Measurements from ENCODE around the gene REXO4. TPM values are rescaled to one million over a fixed set of nuclear protein-coding genes. Genes with fewer than 3 reads are reported as not detected.
A peak's percentile ranks its signal among the peaks of the same experiment; 100 is the strongest.

Gene REXO4
- total and polyA plus RNA-seq, 9 of the 15 experiments (the other 6 are each of a cell fraction or from before 2014, with no cell fraction given): 3.4 to 72.9 (median 31.1) TPM

- no peaks in the 10 kb centered on the region for H3K9me1 ChIP-seq (ENCODE audit: control insufficient read depth, insufficient read depth, low read length)
- intact Hi-C loops (cut with micrococcal nuclease): no loop called here
- in situ Hi-C loops (cut with MboI): no loop called here
- ATAC-seq: no peak
- POLR2A ChIA-PET: interaction anchor here (2.3 to 2.9 kb wide), 2 partner anchors 10 to 11 kb away, joined by 7 to 13 read pairs; partner anchors contain the start of gene STKLD1
- no peak overlapping the region for H3K4me3 ChIP-seq
- CTCF ChIA-PET (ENCODE audit: low intra/inter-chr PET ratio): no interaction called here
- no peaks in the 10 kb centered on the region; the same call in 1 of the 2 replicates for H4K20me1 ChIP-seq (replicated peaks; ENCODE audit: control insufficient read depth, insufficient read depth, low read length)
- no peak overlapping the region for H3K9ac ChIP-seq (ENCODE audit: insufficient read depth in 1 of 2, low read depth in 2 of 2, low read length in 2 of 2)
- TF ChIP-seq, protein P1, sequence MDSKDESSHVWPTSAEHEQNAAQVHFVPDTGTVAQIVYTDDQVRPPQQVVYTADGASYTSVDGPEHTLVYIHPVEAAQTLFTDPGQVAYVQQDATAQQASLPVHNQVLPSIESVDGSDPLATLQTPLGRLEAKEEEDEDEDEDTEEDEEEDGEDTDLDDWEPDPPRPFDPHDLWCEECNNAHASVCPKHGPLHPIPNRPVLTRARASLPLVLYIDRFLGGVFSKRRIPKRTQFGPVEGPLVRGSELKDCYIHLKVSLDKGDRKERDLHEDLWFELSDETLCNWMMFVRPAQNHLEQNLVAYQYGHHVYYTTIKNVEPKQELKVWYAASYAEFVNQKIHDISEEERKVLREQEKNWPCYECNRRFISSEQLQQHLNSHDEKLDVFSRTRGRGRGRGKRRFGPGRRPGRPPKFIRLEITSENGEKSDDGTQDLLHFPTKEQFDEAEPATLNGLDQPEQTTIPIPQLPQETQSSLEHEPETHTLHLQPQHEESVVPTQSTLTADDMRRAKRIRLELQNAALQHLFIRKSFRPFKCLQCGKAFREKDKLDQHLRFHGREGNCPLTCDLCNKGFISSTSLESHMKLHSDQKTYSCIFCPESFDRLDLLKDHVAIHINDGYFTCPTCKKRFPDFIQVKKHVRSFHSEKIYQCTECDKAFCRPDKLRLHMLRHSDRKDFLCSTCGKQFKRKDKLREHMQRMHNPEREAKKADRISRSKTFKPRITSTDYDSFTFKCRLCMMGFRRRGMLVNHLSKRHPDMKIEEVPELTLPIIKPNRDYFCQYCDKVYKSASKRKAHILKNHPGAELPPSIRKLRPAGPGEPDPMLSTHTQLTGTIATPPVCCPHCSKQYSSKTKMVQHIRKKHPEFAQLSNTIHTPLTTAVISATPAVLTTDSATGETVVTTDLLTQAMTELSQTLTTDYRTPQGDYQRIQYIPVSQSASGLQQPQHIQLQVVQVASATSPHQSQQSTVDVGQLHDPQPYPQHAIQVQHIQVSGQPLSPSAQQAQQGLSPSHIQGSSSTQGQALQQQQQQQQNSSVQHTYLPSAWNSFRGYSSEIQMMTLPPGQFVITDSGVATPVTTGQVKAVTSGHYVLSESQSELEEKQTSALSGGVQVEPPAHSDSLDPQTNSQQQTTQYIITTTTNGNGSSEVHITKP (IDR thresholded peaks at IDR 0.05; ENCODE audit: partially characterized antibody): peak; percentile 83
- TF ChIP-seq KHSRP (IDR thresholded peaks at IDR 0.05) (no peak), HNRNPLL (IDR thresholded peaks at IDR 0.05; ENCODE audit: low read depth, low read length, poor library complexity, severe bottlenecking) (no peak)
- no peaks in the 10 kb centered on the region for H3K36me3 ChIP-seq (ENCODE audit: control insufficient read depth, insufficient read depth, low read length)
- no peak overlapping the region for H3K4me2 ChIP-seq (ENCODE audit: insufficient read depth, low read length)
- DNase-seq (ENCODE audit: extremely low read depth in 1 of 4, low spot score in 3 of 4): no peak
- H3K27me3 ChIP-seq (ENCODE audit: control insufficient read depth in 2 of 2, insufficient read depth in 2 of 2, low read length in 2 of 2): peaks cover 29 to 55% of the 10 kb centered on the region in 2 experiments; a peak in 4 of 5 replicates
- WGBS (ENCODE audit: insufficient coverage, low coverage, missing lambda C conversion rate): 6% methylated on average over 9 of the region's 9 CpGs
- H3K9me3 ChIP-seq (replicated peaks; ENCODE audit: control insufficient read depth, insufficient read depth, low read depth, low read length): peaks cover 5% of the 10 kb centered on the region
- no peaks in the 10 kb centered on the region for H3K79me2 ChIP-seq (ENCODE audit: control insufficient read depth, insufficient read depth, low read length)
- peaks cover 0 to 17% of the 10 kb centered on the region in 2 experiments; a peak in 2 of 5 replicates for H3K4me1 ChIP-seq (replicated peaks in 1 of 2; ENCODE audit: control insufficient read depth in 2 of 2, insufficient read depth in 2 of 2, low read length in 2 of 2)
- no TSS peak for BruUV-seq (replicated peaks)
- H3K27ac ChIP-seq (ENCODE audit: extremely low read depth, low read depth, low read length): no peak overlapping the region
- no peak overlapping the region for H2AFZ ChIP-seq (ENCODE audit: low read depth, low read length)
- no peak for FAIRE-seq
Measured at GRCh38 chr9:133387680-133388079, 30.1 kb downstream of the REXO4 start.
